Left lobe of liver (tissue), 2 donors: ENCODE measurements around the gene ODAD2. TPM values are rescaled to one million over a fixed set of nuclear protein-coding genes. Genes with fewer than 3 reads are reported as not detected.
"Not testable (repeated sequence)": the region's sequence is repeated elsewhere in the genome, so short reads cannot be mapped to it uniquely, and the experiment has no call there.

ENCODE experiments used
- ATAC-seq: fragments of 200-7000 bp; cut with Tn5 transposase; one replicate; pipeline ENCODE4 v1.9.1; 2020; ENCODE audit warnings: mild to moderate bottlenecking, moderate library complexity
- DNase-seq: peaks from one replicate; pipeline ENCODE4 v3.0.0-alpha.2; 2020; ENCODE audit warnings: low spot score
- total RNA-seq: library from RNA; stranded (reverse); gene quantifications from one replicate; pipeline ENCODE4 v1.2.1, GENCODE V29; 2021
- donor health status: DM: no; HTN: no; CAD: no; lungs with moderate emphysema.
- donor health status: DM: no; HTN: yes; CAD: no.

The ODAD2 gene, protein sequence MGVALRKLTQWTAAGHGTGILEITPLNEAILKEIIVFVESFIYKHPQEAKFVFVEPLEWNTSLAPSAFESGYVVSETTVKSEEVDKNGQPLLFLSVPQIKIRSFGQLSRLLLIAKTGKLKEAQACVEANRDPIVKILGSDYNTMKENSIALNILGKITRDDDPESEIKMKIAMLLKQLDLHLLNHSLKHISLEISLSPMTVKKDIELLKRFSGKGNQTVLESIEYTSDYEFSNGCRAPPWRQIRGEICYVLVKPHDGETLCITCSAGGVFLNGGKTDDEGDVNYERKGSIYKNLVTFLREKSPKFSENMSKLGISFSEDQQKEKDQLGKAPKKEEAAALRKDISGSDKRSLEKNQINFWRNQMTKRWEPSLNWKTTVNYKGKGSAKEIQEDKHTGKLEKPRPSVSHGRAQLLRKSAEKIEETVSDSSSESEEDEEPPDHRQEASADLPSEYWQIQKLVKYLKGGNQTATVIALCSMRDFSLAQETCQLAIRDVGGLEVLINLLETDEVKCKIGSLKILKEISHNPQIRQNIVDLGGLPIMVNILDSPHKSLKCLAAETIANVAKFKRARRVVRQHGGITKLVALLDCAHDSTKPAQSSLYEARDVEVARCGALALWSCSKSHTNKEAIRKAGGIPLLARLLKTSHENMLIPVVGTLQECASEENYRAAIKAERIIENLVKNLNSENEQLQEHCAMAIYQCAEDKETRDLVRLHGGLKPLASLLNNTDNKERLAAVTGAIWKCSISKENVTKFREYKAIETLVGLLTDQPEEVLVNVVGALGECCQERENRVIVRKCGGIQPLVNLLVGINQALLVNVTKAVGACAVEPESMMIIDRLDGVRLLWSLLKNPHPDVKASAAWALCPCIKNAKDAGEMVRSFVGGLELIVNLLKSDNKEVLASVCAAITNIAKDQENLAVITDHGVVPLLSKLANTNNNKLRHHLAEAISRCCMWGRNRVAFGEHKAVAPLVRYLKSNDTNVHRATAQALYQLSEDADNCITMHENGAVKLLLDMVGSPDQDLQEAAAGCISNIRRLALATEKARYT
- total RNA-seq: 0.28 TPM

DNA sequence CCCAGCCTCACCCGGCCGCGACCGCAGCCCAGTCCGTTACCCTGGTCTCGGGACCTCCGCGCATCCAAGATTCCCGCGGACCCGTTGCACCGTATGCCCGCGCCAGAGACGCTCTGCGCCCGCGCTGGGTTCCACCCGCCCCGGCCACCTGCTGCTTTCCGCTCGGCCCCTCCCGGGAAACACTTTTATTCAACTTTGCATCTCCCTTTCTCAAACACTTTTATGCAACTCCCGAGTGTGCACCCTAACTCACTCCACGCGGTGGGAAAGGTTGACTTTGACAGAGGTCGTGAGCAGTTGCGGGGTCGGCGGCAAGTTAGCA is at the start of gene ODAD2:
ODAD2 (minus strand) TSS at position 126 of the 322 bp plus-strand sequence. CDS start 3,937 bp downstream, outside the sequence.
- ATAC-seq (no peak), DNase-seq (no peak)

DNA sequence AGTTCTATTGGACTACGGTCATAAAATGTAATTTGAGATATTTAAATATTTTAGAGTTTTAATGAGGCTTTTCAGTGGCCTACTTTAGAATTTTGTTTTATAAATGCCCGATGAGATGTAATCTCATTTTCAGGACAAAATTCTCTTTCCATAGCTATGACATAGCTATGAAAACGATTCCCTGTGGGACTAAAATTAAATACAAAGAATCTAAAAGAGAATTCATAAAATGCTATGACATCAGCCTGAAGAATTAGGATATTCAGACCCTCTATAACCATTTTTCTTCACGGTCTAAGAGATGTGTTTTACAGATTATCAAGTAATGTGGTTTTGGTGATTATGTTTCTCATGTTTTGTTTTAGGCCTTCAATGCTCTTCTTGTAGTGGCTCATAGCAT is 48.2 kb upstream of the ODAD2 start:
- DNase-seq (no peak), ATAC-seq (no peak)

DNA sequence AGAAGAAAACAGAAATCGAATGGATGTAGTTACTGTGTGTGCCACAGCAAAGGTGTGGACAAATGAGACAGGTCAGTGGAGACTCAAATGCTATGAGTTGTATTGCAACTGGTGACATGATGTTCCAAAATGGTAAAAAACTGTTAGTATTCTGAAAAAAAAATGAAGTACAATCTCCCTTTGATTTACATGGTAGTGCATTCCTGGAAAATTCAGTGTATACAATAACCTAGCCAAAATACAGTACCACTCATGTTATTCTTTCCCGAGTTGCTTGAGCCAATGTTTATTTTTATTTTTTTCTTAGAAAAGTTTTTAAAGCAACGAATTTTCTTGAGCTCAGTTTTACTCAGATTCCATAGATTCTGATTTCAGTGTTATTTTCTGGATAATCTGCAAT is 47.7 kb upstream of the ODAD2 start:
- no peak for ATAC-seq
- DNase-seq: no peak

DNA sequence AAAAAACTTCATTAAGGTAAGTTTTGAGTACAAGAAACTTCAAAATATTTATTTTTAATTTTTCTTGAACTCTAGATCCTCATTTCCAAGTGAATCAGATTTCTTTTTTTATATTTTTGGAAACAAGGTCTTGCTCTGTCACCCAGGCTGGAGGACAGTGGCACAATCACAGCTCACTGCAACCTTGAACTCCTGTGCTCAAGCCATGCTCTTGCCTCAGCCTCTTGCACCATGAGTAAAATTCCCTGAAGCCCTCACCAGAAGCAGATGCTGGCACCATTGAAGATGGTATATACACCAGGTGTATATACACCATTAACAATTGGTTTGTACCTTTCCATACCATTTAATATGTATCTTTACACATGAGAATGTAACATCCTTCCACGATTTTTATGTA is 45.1 kb upstream of the ODAD2 start:
- DNase-seq (no peak), ATAC-seq (no peak)

DNA sequence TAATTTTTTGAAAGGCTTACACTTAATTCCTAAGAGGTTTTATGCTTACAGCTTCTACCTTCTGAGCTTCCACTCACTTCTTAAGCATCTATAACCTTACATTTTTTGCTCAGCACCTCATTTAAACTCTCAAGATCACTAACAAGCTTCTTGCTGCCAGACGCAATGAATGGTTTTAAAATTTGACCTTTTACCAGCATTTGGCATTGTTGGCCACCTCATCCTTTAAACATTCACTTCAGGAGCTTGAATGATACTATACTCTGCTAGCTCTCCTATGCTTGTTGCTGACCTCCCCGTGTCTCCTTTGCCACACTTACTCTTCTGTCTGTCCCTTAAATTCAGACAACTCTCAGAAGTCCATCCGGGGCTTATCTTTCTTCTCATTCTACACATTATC is 37.7 kb upstream of the ODAD2 start:
- ATAC-seq (no peak), DNase-seq (no peak)

DNA sequence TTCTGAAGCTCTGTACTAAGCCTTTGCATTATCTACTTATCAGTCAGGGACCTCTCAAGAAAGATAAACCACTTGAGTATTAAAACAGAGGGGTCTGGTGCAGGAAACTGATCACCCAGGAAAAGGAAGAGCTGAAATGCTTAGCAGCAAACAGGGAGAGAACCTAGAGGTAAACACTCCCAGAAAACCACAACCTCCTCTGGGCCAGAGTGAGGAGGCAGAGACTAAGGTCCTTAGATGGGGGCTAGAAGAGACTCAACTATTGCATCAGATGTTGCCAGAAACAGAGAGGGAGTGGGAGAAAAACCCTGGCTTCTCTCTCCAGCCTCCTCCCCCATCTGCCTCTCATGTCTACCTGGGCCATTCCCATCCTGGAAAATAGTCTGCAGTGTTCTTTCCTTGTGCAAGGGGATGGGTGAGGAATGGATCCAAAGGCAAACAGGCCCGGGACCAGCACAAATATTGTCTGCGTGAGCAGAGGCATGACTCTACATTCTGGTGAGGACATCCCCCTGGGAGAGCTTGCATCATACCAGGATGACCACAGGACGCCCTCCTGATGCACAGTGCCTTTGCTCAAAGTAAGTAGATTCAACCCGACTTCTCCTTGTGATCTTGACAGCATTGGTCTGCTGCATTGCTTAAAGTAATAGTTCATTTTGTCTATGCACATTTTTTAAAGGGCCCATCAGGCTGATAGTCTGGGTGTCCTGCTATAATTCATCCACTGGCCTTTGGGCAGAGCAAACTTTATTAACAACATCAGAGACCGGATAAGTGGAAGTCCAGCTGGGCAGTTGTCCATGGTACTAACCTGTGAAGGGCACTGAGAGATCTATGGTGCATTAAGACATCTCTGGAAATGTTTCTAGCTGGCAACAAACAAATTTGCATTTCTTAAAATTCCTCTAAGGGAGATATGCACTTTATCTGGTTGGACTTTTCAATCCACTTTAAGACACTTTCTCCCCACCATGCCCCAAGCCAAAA is 22.4 kb upstream of the ODAD2 start:
- DNase-seq: no peak
- no peak for ATAC-seq

- DNase-seq (no peak), ATAC-seq (no peak)
These were observed 21.4 kb upstream of the ODAD2 start for GRCh38 chr10:28020080-28020860.

- DNase-seq (no peak), ATAC-seq (no peak)
These were observed 15.8 kb upstream of the ODAD2 start for GRCh38 chr10:28014651-28015050.

GRCh38 chr10:28012990-28013515 is 14.2 kb upstream of the ODAD2 start:
- ATAC-seq (no peak), DNase-seq (no peak)

DNA sequence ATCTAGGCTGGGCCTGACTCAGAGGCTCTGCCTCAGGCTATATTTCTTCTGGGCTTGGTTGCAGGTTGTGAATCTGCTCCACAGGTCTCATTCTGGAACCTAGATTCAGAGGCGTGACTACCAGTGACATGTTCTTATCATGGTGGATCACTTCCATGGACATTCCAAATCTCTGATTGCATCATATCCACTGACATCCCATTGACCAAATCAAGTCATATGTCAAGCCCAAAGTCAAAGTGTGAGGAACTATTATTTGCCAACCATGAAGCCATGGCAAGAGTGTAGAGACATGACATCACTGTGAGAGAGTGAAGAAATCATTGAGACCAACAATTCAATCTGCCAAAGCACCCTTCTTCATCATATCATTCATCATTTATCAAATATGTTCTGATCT is 11.9 kb upstream of the ODAD2 start:
- no peak for ATAC-seq
- no peak for DNase-seq

- ATAC-seq: no peak
These were observed 9.2 kb upstream of the ODAD2 start for GRCh38 chr10:28008054-28008453.

DNA sequence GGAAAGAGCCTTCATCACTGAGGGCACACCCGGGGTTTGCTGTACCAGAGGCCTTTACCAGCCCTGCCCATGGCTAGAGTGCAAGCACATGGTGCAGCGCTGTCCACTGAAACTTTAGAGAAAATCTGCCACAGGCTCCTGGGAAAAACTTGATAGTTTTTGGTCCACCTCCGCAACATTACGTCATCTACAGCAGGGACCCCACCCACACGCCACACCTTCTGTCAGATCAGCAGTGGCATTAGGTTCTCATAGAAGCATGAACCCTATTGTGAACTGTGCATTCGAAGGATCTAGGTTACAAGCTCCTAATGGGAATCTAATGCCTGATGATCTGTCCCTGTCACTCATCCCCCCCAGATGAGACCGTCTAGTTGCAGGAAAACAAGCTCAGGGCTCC is 2.5 kb upstream of the ODAD2 start:
- DNase-seq: no peak
- no peak for ATAC-seq

More at GRCh38 chr10:28008054-28008453, 9.2 kb upstream of the ODAD2 start:
- no peak for DNase-seq

GRCh38 chr10:27998178-27998953 is 513 bp downstream of the ODAD2 start:
- ATAC-seq (peak; percentile 90), DNase-seq (peak; percentile 46)

DNA sequence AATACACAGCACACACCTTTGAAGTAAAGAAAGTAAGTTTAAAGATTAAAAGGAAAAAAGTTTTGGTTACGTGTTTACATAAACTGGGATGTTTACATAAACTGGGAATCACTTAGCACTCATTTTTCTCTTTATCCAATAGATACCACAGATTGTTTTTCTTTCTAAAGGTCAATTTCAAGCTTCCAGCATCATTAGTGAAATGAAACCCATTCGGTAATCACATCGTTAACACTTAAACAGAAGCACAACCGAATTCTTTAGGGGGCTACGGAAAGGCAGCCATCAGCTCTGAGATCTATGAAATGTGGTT is 1.1 kb downstream of the ODAD2 start:
- ATAC-seq: no peak
- DNase-seq: no peak

DNA sequence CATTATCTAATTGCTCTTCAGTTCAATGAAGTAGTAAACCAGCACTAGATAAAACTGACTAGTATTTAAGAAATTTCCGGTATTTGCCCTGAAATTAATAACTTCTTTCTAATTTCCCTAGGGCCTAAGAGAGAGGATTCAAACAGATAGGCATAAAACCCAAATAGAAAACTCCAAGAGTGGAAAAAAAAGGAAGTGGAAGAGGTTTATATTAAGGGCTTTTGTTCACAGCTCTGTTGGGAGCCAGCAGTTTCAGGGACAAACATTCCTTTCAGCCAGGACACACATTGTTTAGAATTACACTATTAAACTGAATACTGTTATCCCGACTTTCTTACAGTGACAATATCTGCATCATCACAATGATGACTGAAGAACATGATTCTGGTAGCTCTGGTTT is 3.6 kb downstream of the ODAD2 start:
- no peak for ATAC-seq
- DNase-seq: no peak

DNA sequence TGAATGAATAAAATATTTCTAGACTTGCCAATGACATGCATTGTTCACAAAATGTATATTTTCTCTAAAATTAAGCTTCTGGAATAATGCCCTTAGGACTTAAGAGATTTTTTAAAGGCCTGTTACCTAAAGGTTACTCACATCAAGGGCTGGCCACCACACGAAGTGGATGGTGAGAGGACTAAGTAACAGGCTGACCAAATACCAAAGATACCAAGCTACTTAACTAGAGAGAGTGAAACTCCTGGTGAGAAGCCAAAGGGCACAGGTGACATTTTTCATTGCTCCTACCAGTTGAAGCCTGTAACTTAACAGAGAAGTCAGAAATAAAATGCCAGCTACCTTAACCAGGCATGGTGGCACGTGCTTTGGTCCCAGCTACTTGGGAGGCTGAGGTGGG is 9.5 kb downstream of the ODAD2 start:
- not testable (repeated sequence) for ATAC-seq, DNase-seq

DNA sequence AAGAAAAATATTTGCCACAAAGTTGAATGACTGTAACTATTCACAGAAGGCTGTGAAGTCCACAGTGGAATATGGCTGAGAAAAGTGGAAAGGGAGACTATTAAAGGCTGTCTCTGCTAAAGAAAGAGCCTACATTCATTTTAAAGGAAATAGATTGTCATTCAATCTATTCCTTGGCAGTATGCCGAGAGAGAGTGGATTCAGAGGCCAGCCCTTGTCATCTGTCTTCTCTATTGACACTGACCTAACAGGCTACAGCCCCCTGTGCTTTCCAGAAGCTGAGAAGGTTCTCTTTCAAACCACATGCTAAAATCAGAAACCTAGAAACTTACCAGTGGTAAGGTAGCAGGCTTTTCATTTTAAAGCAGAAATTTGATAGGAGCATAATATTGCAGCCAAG is 12.1 kb downstream of the ODAD2 start:
- DNase-seq (no peak), ATAC-seq (no peak)

- DNase-seq (no peak), ATAC-seq (no peak)
These were observed 15.9 kb downstream of the ODAD2 start for GRCh38 chr10:27982875-27983543.
